Mesothelial cell of epicardium (in vitro differentiated cells): ENCODE results near the gene UCP2. TPM values are rescaled to one million over a fixed set of nuclear protein-coding genes. Genes with fewer than 3 reads are reported as not detected.

ENCODE experiments used
- DNase-seq, 2 experiments: peaks; one replicate each; pipeline ENCODE4 v3.0.0; 2021; ENCODE audit warnings: low spot score in 2 of 2; ENCODE audit not compliant: unreplicated experiment in 2 of 2
- H3K27ac Mint-ChIP-seq: 2 replicates; pipeline ENCODE4 v1.8.0; 2021; ENCODE audit warnings: mixed read lengths
- H3K27me3 Mint-ChIP-seq: 2 replicates; pipeline ENCODE4 v1.8.0; 2021; ENCODE audit warnings: low read depth, mixed read lengths
- H3K36me3 Mint-ChIP-seq: 2 replicates; pipeline ENCODE4 v1.8.0; 2021; ENCODE audit warnings: mixed read lengths
- H3K4me1 Mint-ChIP-seq: 2 replicates; pipeline ENCODE4 v1.8.0; 2021; ENCODE audit warnings: mixed read lengths
- H3K4me3 Mint-ChIP-seq: 2 replicates; pipeline ENCODE4 v1.8.0; 2021; ENCODE audit warnings: mild to moderate bottlenecking, moderate library complexity, mixed read lengths
- H3K9me3 Mint-ChIP-seq: 2 replicates; pipeline ENCODE4 v1.8.0; 2021; ENCODE audit warnings: mixed read lengths
- CTCF ChIP-seq: fragments of 200-600 bp; sonication (generic); IDR thresholded peaks from one replicate; pipeline ENCODE4 v1.5.0; 2021; ENCODE audit warnings: antibody characterized with exemption; ENCODE audit not compliant: unreplicated experiment
- total RNA-seq: library from RNA; stranded (reverse); gene quantifications from 3 replicates; pipeline ENCODE4 v1.2.1, GENCODE V29; 2021

Gene UCP2
- total RNA-seq, 1 donor from 2014 or later: 31.5 TPM

GRCh38 chr11:74008373-74009229, 26.0 kb upstream of the UCP2 start, which contains the start of gene UCP3:
Gene UCP3, minus strand, starts transcription at chr11:74009085. Its CDS starts 2,043 bp downstream, at chr11:74007042.
- Mint-ChIP-seq H3K36me3 (peaks cover 13% of the 10 kb centered on the region), H3K27ac (peak within 1 kb of the TSS; percentile 35), H3K4me3 (no peak within 1 kb of the TSS), H3K27me3 (no peaks in the 10 kb centered on the region), H3K9me3 (no peaks in the 10 kb centered on the region), H3K4me1 (peaks cover 22% of the 10 kb centered on the region)
- no peak for TF ChIP-seq CTCF
- no peak for DNase-seq

GRCh38 chr11:74007691-74008372, 25.2 kb upstream of the UCP2 start:
- H3K27ac Mint-ChIP-seq: no peak overlapping the region
- peaks cover 22% of the 10 kb centered on the region for H3K4me1 Mint-ChIP-seq
- no peaks in the 10 kb centered on the region for H3K9me3 Mint-ChIP-seq
- DNase-seq: no peak
- peaks cover 18% of the 10 kb centered on the region for H3K36me3 Mint-ChIP-seq
- TF ChIP-seq CTCF: no peak
- H3K4me3 Mint-ChIP-seq: no peak overlapping the region
- no peaks in the 10 kb centered on the region for H3K27me3 Mint-ChIP-seq

- no peak for TF ChIP-seq CTCF
- no peak overlapping the region for H3K4me3 Mint-ChIP-seq
- H3K27ac Mint-ChIP-seq: no peak overlapping the region
- H3K9me3 Mint-ChIP-seq: no peaks in the 10 kb centered on the region
- no peaks in the 10 kb centered on the region for H3K27me3 Mint-ChIP-seq
- peaks cover 16% of the 10 kb centered on the region for H3K36me3 Mint-ChIP-seq
- no peak for DNase-seq
- H3K4me1 Mint-ChIP-seq: peaks cover 22% of the 10 kb centered on the region
These were observed 24.2 kb upstream of the UCP2 start for GRCh38 chr11:74006743-74007304.

- Mint-ChIP-seq H3K4me3 (no peak overlapping the region), H3K27ac (no peak overlapping the region), H3K4me1 (peaks cover 14% of the 10 kb centered on the region), H3K9me3 (no peaks in the 10 kb centered on the region), H3K36me3 (peaks cover 13% of the 10 kb centered on the region), H3K27me3 (no peaks in the 10 kb centered on the region)
- TF ChIP-seq CTCF: no peak
- DNase-seq: no peak
These were observed 23.3 kb upstream of the UCP2 start for GRCh38 chr11:74005721-74006517.
